ENCODE results near the gene NCAPH2.
"Not testable (repeated sequence)": the region's sequence is repeated elsewhere in the genome, so short reads cannot be mapped to it uniquely, and the experiment has no call there.

NCAPH2 gene

DNA sequence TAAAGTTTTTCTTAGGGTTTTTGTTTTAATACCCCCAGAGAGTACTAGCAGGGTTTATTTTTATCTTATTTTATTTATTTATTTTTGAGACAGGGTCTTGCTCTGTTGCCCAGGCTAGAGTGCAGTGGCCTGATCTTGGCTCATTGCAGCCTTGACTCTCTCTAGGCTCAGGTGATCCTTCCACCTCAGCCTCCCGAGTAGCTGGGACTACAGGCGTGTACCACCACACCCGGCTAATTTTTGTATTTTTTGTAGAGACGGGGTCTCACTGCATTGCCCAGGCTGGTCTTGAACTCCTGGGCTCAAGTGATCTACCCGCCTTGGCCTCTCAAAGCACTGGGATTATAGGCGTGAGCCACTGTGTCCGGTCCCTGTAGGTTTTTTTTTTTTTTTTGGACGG is 12.2 kb downstream of the NCAPH2 start:
- not testable (repeated sequence) for DNase-seq

GRCh38 chr22:50520826-50521453 is 12.9 kb downstream of the NCAPH2 start:
- no peak for DNase-seq

DNA sequence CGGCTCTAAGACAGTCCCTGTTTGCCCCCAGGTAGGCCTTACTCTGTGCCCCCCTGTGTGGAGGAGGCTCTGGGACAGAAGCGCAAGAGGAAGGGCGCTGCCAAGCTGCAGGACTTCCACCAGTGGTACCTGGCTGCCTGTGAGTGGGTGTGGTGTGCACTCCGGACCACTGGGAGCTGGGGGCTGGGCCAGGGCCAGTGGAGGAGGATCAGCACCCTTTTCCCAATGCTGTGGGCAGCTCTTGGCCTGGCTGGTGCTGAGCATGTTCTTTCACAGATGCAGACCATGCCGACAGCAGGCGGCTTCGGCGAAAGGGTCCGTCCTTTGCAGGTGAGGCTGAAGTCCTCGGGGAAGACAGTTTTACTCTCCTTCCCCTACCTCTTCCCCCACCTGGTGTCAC is 13.7 kb downstream of the NCAPH2 start:
- no peak for DNase-seq

- no peak for DNase-seq
Observed at GRCh38 chr22:50522208-50522805, 14.3 kb downstream of the NCAPH2 start.

DNA sequence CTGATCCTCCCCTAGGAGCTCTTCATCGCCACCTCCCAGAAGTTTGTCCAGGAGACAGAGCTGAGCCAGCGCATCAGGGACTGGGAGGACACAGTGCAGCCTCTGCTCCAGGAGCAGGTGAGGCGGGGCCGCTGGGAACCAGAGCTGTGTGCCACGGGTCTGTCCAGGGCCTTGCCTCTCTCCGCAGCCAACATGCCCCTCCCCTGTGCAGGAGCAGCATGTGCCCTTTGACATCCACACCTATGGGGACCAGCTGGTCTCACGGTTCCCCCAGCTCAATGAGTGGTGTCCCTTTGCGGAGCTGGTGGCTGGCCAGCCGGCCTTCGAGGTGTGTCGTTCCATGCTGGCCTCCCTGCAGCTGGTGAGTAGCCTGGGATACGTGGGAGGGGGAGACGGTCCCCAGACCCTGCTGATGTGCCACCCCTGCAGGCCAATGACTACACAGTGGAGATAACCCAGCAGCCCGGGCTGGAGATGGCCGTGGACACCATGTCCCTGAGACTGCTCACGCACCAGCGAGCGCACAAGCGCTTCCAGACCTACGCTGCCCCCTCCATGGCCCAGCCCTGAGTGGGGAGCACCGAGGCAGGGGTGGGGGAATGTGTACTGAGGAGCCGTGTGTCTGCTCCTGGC is 14.9 kb downstream of the NCAPH2 start:
- no peak for DNase-seq

DNA sequence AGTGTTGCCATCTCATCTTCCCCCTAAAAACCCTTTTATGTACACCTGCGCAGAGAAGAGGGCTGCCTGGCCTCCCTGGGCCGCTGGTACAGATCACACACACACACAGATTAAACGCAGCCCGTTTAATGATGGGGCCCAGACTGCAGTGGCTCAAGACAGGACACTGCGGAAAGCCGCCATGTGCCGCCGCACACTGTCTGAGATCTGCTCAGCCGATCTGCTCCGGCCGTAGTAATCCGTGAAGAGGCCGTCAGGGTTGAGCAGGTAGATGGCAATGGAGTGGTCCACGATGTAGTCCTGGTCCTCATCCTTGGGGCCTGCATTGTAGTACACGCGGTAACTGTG is 15.4 kb downstream of the NCAPH2 start:
- no peak for DNase-seq

DNA sequence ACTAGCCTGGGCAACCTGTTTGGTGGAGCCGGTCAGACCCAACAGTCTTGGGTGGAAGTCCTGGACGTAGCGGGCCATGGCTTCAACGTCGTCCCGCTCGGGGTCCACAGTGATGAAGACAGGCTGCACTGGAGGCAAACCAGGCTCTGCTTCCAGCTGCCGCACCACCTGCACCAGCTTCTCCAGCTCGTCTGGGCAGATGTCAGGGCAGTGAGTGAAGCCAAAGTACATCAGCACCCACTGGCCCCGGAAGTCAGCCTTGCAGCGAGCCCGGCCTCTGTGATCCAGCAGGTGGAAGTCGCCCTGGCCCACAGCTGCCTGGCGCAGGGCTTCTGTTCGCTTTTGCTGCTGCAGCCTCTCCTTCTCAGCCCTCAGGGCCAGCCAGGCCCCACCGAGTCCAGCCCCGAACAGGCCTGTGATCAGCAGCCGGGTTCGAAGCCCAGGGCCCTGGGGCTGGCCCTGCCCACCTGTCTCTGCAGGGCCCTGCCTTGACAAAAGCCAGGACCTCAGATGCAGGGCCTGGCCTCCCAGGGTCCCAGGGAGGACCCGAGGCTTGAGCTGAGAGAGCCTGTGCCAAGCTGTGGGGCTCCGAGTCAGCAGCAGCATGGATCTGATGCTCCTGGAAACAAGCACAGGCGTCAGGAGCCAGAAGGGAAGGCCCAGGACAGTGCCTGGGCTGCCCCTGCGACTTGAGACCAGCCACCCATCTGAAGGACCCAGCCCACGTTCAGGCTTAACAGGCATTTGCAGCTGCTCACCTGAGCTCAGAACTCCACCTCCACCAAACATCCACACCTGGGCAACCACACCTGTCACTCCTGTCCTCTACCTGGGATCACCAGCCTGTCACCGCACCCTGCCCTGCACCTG is 16.0 kb downstream of the NCAPH2 start:
- DNase-seq, result no peak

DNA sequence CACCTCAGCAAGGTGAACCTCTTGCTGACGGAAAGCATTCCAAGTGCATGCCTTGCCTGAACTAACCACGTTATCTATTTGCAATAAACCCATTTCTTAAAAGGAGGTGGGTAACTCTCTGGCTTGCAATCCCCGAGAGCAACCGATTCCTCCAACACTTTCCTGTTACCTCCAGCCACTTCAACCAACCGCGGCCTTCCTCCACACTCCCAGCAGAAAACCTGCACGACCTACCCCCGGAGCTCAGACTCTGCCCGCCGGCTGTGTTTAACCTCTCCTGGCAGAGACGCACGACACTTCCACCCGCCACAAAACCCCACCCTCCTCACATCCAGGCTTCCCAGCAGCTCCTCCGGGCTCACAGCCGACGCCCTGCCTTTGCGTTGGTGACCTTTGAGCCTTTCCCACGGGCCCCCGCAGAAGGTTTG is 16.7 kb downstream of the NCAPH2 start:
- DNase-seq, result no peak

- peak; percentile 98 for DNase-seq
Observed at GRCh38 chr22:50525104-50525857, 17.3 kb downstream of the NCAPH2 start, which contains the start of gene SCO2. TSS of gene SCO2 (minus strand) at chr22:50525598. CDS start at chr22:50524411, 1,187 bp downstream.

GRCh38 chr22:50525858-50526107 is 17.8 kb downstream of the NCAPH2 start:
- no peak for DNase-seq

- peak; percentile 91 for DNase-seq
Observed at GRCh38 chr22:50526108-50526833, 18.2 kb downstream of the NCAPH2 start.

- DNase-seq, result peak; percentile 73
Observed at GRCh38 chr22:50526834-50527801, 19.1 kb downstream of the NCAPH2 start.

GRCh38 chr22:50527921-50528681 is 20.1 kb downstream of the NCAPH2 start:
- no peak for DNase-seq

DNA sequence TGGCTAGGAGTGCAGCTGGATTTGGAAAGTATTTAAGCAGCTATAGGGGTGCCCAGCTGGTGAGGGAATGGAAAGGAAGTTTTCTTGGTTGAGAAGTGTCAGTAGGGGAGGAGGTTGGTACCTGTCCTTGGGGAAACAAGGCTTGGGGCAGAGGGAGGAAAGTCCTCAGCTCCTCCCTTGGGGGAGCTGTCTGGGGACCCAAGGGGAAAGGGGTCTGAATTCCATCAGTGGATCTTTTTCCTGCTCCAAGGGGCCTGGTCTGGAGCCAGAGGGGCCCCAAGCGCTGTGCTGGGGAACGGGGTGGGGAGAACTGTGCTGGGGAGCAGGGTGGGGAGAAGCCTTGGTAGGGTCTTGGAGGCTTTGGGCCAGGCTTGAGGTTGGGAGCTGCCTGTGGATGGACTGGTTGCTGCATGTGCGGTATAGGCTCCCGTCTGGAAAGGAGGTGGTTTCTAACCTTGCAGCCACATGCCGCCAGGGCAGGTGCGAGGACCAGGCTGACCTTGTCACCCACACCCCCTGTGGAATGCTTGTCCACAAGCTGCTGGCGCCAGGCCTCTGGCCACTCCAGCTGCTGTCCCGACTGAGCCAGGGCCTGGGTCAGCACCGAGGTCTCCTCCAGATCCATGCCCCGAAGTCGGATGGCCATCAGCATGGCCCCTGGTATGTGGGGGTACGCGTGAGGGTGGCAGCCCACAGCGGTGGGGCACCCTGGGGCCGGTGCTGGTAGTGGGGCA is 20.8 kb downstream of the NCAPH2 start:
- no peak for DNase-seq

DNA sequence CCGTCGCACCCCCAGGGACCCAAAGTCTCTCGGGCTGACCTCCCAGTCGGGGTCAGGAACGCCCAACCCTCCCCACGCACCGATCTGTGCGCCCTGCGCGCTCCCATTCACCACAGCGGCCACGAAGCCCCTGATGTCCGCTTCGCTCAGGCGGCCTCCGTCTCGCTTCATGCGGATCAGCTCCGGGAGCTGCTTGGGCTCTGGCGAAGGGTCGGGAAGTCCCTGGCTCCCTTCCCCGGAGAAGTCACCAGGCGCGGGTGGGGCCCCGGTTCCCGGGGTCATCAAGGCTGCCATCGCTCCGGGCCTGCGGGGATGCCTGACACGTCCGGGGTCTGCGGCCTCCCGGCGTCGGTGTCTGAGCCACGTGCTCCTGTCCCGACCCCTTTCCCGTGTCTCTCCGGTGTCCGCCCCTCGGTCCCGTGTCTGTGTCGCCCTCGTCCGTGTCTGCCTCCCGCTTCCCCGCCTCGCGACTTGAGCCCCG is 21.4 kb downstream of the NCAPH2 start:
- no peak for DNase-seq

GRCh38 chr22:50529897-50530579 is 22.0 kb downstream of the NCAPH2 start, which contains the start of gene TYMP:
TSS of gene TYMP (minus strand) at chr22:50530012. CDS start at chr22:50529709, 303 bp downstream.
- peak; percentile 82 for DNase-seq

DNA sequence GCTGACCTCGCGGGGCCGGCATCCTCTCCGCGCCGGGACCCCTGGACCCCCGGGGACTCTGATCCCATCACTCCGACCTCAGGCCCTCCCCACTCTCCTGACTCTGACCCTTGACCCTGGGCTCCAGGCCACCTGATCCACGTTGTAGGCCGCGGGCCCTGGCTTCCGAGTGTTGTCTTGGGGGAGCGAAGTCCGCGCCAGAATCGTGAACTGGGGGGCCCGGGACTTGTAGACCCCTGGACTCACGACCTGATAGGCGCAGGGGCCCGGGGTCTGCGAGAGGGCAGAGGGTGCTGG is 22.5 kb downstream of the NCAPH2 start:
- no peak for DNase-seq

- peak; percentile 91 for DNase-seq
Observed at GRCh38 chr22:50530877-50531545, 23.0 kb downstream of the NCAPH2 start.
